ENCODE data around the gene TDRD10.

DNA sequence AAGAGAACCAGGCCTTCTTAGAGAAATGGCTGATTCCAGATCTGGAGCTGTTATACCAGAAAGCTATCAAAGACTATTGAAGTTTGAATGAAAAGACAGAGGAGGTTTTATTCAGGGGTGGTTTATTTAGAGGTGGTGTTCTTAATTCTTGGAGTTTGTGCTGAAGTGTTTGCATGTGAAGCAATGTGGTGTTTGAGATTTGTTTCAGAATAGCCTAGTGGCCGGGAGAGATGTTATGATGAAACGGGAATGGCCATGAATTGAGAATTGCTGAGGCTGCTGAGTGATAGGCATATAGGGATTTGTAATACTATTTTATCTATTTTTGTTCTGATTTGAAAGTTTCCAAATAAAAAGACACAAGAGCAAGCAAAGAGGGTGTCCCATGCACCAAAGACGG lies 10.7 kb downstream of the TDRD10 start:
- TF ChIP-seq, protein P1, sequence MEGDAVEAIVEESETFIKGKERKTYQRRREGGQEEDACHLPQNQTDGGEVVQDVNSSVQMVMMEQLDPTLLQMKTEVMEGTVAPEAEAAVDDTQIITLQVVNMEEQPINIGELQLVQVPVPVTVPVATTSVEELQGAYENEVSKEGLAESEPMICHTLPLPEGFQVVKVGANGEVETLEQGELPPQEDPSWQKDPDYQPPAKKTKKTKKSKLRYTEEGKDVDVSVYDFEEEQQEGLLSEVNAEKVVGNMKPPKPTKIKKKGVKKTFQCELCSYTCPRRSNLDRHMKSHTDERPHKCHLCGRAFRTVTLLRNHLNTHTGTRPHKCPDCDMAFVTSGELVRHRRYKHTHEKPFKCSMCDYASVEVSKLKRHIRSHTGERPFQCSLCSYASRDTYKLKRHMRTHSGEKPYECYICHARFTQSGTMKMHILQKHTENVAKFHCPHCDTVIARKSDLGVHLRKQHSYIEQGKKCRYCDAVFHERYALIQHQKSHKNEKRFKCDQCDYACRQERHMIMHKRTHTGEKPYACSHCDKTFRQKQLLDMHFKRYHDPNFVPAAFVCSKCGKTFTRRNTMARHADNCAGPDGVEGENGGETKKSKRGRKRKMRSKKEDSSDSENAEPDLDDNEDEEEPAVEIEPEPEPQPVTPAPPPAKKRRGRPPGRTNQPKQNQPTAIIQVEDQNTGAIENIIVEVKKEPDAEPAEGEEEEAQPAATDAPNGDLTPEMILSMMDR (IDR thresholded peaks at IDR 0.05): no peak
- TF ChIP-seq POLR2AphosphoS5 (IDR thresholded peaks at IDR 0.05) (no peak), EP300 (IDR thresholded peaks at IDR 0.05) (no peak)
